ENCODE data around the gene FMN1. TPM values are rescaled to one million over a fixed set of nuclear protein-coding genes. Genes with fewer than 3 reads are reported as not detected.

The FMN1 gene
- total RNA-seq, 1 donor from 2014 or later = 1.2 TPM

- FAIRE-seq = no peak
- DNase-seq (ENCODE audit: low spot score in 2 of 2) = no peak
Measured at GRCh38 chr15:32765236-32765635, 429.3 kb downstream of the FMN1 start.

DNA sequence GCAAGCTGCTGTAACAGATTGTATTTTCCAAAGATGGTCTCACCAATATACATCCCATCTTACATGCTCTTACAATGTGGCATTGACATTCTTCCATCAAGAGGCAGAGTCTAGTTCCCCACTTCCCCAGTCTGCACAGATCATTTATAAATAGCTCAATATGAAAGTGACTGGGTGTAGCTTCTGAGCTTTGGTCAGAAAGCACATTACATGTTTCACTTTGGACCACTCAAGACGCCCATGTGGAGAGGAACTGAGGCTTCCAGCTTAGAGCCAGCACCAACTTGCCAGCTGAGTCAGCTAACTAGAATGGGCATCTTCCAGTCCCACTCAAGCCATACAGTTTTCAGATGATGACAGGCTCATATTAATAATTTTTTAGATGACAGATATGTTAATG lies 431.2 kb downstream of the FMN1 start:
- no peak for DNase-seq (ENCODE audit: low spot score in 2 of 2)
- no peak for FAIRE-seq

DNA sequence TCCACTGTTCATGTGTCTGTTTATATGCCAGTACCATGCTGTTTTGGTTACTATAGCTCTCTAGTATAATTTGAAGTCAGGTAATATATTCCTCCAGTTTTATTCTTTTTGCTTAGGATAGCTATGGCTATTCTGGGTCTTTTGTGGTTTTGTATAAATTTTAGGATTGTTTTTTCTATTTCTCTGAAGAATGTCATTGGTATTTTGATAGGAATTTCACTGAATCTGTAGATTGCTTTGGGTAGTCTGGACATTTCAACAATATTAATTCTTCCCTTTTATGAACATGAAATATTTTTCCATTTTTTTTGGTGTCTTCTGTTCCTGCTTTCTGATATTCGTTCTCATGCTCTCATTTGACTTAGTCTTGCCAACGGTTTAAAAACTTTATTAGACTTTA lies 437.1 kb downstream of the FMN1 start:
- FAIRE-seq (no peak), DNase-seq (ENCODE audit: low spot score in 2 of 2) (no peak)

DNA sequence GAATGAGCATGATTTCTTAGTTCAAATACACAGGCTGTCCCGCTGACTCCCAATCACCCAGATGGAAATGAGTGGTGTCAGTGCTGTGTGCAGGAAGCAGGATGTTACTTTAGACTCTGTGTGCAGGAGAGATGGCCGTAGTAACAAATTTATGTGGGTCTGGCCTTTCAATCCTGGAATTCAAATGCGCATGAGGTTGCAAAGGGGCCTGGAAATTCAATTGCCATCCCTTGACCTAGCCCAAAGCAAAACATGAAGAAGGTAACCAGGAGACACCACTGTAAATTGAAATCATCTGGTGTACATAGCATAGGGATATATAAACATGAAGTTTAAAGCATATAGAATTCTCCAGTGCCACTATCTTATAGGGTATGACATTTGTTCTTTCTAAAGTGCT lies 443.5 kb downstream of the FMN1 start:
- FAIRE-seq (no peak), DNase-seq (ENCODE audit: low spot score in 2 of 2) (no peak)

- FAIRE-seq = no peak
- DNase-seq (ENCODE audit: low spot score in 2 of 2) = no peak
Measured at GRCh38 chr15:32747921-32748342, 446.6 kb downstream of the FMN1 start.

DNA sequence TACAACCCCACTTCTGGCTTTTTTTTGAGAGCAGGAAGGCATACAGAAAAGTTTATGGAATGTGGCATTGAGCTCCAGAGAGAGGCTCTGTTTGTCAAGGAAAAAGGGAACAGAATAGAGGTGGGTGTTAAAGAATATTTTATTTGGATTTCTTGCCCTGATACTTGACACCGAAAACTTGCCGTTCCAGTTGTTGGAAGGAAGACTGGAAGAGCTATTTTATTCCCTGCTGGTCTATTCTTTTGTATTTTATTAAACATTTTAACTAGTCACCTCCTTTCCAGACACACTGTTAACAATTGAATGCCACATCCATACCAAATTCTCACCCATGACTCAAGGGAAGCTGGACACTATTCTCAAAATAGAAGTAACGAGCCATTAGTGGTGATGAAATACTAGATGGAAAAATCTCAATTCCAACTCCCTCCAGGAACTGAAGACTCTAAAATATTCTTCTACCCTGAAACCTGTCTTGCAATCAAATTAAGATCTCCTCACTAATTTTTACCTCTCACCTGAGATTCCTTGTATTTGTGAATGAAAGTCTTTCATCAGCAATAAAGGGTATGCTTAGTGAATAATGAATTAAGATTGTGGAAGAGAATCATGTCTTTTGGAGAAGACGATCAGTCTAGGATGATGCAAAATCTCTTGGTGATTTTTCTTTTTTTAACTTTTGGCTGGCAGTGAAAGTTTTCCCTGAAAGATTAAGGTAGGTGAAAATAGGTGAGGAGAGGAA lies 448.2 kb downstream of the FMN1 start:
- FAIRE-seq (no peak), DNase-seq (ENCODE audit: low spot score in 2 of 2) (no peak)

- DNase-seq (ENCODE audit: low spot score in 2 of 2) (no peak), FAIRE-seq (no peak)
Measured at GRCh38 chr15:32743411-32744140, 450.9 kb downstream of the FMN1 start.

GRCh38 chr15:32739522-32740063 lies 454.9 kb downstream of the FMN1 start:
- FAIRE-seq (no peak), DNase-seq (ENCODE audit: low spot score in 2 of 2) (no peak)

GRCh38 chr15:32738666-32739065 lies 455.8 kb downstream of the FMN1 start:
- DNase-seq (ENCODE audit: low spot score in 2 of 2) (no peak), FAIRE-seq (no peak)

- FAIRE-seq = no peak
- no peak for DNase-seq (ENCODE audit: low spot score in 2 of 2)
Measured at GRCh38 chr15:32737304-32737703, 457.2 kb downstream of the FMN1 start.

- FAIRE-seq (no peak), DNase-seq (ENCODE audit: low spot score in 2 of 2) (no peak)
Measured at GRCh38 chr15:32736701-32737061, 457.8 kb downstream of the FMN1 start.

DNA sequence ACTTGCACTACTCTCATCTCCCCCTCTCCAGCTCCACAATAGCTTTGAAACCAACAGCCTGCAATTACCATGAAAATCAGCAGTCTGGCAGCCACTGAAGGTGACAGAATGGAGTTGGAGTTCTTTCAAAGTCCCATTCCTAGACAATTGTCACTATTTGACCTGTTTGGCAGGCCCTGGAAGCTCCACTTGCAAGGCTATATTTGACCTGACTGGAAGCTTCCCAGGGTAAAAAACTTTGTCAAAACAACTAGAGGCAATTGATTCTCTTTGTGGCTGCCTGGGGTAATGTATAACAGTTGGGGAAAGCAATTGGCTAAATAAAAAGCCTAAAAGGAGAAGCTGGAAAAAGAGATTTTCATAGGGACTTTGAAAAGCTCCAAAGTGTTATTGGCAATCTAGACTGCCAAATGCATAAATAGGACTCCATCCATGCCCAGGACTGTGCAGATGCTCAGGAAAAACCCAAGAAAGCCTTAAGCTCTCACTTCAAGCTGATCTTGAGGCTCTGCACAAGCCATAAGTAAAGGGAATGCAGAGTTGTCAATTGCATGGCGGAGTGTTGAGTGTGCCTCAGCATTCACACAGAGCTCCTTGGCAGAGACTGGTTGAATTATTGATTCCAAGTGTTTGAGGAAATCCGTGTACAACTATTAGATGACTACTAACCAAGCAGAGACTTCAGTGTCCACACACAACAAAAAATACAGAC lies 458.4 kb downstream of the FMN1 start:
- DNase-seq (ENCODE audit: low spot score in 2 of 2) (no peak), FAIRE-seq (no peak)

GRCh38 chr15:32733281-32733680 lies 461.2 kb downstream of the FMN1 start:
- FAIRE-seq = no peak

DNA sequence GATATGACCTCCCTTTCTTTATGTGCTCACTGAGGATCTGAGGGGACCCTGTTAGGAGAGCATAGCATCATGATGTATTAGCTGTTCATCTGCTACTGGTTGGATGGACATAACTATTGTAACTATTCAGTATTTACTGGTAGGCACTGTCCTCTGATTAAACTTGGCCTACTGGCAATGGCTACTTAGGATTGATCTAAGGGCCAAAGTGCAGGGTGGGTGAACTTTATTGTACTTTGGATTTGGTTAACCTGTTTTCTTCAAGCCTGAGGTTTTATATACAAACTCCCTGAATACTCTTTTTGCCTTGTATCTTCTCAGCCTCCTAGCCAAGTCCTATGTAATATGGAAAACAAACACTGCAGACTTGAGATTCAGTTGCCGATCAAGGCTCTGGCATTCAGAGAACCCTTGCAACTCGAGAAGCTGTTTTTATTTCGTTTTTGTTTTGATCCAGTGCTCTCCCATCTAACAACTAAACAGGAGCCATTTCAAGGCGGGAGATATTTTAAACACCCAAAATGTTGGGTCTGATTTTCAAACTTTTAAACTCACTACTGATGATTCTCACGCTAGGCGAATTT lies 461.8 kb downstream of the FMN1 start:
- FAIRE-seq (no peak), DNase-seq (ENCODE audit: low spot score in 2 of 2) (no peak)

More at GRCh38 chr15:32733281-32733680, 461.2 kb downstream of the FMN1 start:
- DNase-seq (ENCODE audit: low spot score in 2 of 2) = no peak

- FAIRE-seq (no peak), DNase-seq (ENCODE audit: low spot score in 2 of 2) (no peak)
Measured at GRCh38 chr15:32730677-32731654, 463.5 kb downstream of the FMN1 start.

- no peak for DNase-seq (ENCODE audit: low spot score in 2 of 2)
- no peak for FAIRE-seq
Measured at GRCh38 chr15:32729700-32730395, 464.7 kb downstream of the FMN1 start.

DNA sequence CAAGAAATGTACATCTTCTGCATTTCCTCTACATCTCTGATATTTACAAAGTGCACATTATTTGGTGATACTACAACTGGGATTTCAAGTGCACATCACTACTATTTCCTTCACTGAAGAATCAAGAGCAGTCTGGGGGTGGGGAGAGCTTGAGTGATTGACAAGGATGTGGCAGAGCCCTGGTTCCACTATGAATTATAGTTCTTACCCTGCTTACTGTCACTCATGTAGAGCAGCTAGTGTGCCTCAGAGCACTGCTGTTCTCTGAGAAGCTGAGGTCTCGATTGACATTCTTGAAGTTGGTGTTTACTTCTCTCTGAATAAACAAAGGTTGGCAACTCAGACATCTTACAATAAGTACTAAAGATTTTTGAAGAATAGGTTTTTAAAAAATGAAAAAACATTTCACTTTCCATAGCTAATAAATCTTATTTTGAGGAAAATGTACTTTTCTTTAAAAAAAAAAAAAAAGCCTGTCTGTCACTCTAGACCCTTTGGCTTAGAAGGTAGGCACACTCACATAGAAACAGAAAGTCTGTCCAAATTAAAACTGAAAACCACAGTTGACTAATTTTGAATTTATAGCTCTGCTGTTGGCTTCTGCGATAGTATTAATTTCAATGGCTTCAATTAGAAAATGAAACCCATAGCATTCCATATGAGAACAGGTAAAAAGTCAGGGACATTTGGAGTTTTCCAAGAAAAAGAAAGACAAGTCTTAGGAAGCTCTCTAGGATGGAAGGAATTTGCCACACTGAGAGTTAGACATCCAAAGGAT lies 471.2 kb downstream of the FMN1 start:
- FAIRE-seq (no peak), DNase-seq (ENCODE audit: low spot score in 2 of 2) (no peak)

- FAIRE-seq (no peak), DNase-seq (ENCODE audit: low spot score in 2 of 2) (no peak)
Measured at GRCh38 chr15:32722136-32722535, 472.4 kb downstream of the FMN1 start.
